ENCODE results near the gene NUDT17. TPM values are rescaled to one million over a fixed set of nuclear protein-coding genes. Genes with fewer than 3 reads are reported as not detected.
A peak's percentile ranks its signal among the peaks of the same experiment; 100 is the strongest.

The NUDT17 gene
- total and polyA plus RNA-seq, 9 of the 15 experiments (the other 6 are each of a cell fraction or from before 2014, with no cell fraction given) = 2.1 to 10.0 (median 6.1) TPM

DNA sequence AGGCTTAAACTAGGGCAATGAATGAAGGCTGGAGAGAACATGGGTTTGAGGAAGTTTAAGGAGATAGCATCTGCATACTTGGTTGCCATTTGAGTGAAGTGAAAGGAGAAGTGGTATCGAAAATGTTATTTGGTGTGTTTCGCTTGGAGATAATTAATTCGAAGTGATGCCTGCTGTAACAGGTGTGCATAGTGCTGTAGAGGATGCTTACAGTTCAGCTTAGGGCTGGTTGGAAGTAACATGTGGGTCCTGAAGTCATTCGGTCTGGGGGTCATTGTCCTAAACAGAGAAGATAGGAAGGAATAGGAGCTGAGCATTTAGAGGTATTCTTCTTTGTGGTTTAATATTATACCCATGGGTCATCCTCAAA is 301 bp upstream of the NUDT17 start (continued):
- TF ChIP-seq, protein P1, sequence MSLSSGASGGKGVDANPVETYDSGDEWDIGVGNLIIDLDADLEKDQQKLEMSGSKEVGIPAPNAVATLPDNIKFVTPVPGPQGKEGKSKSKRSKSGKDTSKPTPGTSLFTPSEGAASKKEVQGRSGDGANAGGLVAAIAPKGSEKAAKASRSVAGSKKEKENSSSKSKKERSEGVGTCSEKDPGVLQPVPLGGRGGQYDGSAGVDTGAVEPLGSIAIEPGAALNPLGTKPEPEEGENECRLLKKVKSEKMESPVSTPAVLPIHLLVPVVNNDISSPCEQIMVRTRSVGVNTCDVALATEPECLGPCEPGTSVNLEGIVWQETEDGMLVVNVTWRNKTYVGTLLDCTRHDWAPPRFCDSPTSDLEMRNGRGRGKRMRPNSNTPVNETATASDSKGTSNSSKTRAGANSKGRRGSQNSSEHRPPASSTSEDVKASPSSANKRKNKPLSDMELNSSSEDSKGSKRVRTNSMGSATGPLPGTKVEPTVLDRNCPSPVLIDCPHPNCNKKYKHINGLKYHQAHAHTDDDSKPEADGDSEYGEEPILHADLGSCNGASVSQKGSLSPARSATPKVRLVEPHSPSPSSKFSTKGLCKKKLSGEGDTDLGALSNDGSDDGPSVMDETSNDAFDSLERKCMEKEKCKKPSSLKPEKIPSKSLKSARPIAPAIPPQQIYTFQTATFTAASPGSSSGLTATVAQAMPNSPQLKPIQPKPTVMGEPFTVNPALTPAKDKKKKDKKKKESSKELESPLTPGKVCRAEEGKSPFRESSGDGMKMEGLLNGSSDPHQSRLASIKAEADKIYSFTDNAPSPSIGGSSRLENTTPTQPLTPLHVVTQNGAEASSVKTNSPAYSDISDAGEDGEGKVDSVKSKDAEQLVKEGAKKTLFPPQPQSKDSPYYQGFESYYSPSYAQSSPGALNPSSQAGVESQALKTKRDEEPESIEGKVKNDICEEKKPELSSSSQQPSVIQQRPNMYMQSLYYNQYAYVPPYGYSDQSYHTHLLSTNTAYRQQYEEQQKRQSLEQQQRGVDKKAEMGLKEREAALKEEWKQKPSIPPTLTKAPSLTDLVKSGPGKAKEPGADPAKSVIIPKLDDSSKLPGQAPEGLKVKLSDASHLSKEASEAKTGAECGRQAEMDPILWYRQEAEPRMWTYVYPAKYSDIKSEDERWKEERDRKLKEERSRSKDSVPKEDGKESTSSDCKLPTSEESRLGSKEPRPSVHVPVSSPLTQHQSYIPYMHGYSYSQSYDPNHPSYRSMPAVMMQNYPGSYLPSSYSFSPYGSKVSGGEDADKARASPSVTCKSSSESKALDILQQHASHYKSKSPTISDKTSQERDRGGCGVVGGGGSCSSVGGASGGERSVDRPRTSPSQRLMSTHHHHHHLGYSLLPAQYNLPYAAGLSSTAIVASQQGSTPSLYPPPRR (CRISPR knock-in tag; IDR thresholded peaks at IDR 0.05; ENCODE audit: borderline replicate concordance) = peak; percentile 63; the same call in 1 of the 2 replicates
- TF ChIP-seq SIX5 (IDR thresholded peaks at IDR 0.05; ENCODE audit: borderline replicate concordance in 1 of 2, insufficient read depth in 1 of 2, low read depth in 1 of 2, low read length in 2 of 2) (no peak), SAFB (IDR thresholded peaks at IDR 0.05; ENCODE audit: borderline replicate concordance, low read depth, low read length) (no peak), NFRKB (IDR thresholded peaks at IDR 0.05; ENCODE audit: low read depth) (no peak), ZNF79 (CRISPR knock-in tag; IDR thresholded peaks at IDR 0.05; ENCODE audit: low read depth) (no peak), ZNF384 (IDR thresholded peaks at IDR 0.05; ENCODE audit: low read depth, low read length) (no peak), ZNF263 (CRISPR knock-in tag; IDR thresholded peaks at IDR 0.05; ENCODE audit: borderline replicate concordance) (no peak), ZNF778 (CRISPR knock-in tag; IDR thresholded peaks at IDR 0.05) (no peak), PTRF (tag; IDR thresholded peaks at IDR 0.05) (no peak), ZBTB7A (IDR thresholded peaks at IDR 0.05; ENCODE audit: borderline replicate concordance, control insufficient read depth, low read depth, low read length) (no peak), IFI16 (CRISPR knock-in tag; IDR thresholded peaks at IDR 0.05) (no peak)
- TF ChIP-seq, protein P2, sequence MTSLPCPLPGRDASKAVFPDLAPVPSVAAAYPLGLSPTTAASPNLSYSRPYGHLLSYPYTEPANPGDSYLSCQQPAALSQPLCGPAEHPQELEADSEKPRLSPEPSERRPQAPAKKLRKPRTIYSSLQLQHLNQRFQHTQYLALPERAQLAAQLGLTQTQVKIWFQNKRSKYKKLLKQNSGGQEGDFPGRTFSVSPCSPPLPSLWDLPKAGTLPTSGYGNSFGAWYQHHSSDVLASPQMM (CRISPR knock-in tag; IDR thresholded peaks at IDR 0.05) = no peak
- TF ChIP-seq, protein P3, sequence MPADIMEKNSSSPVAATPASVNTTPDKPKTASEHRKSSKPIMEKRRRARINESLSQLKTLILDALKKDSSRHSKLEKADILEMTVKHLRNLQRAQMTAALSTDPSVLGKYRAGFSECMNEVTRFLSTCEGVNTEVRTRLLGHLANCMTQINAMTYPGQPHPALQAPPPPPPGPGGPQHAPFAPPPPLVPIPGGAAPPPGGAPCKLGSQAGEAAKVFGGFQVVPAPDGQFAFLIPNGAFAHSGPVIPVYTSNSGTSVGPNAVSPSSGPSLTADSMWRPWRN (IDR thresholded peaks at IDR 0.05; ENCODE audit: low read depth) = no peak
- TF ChIP-seq, protein P4, sequence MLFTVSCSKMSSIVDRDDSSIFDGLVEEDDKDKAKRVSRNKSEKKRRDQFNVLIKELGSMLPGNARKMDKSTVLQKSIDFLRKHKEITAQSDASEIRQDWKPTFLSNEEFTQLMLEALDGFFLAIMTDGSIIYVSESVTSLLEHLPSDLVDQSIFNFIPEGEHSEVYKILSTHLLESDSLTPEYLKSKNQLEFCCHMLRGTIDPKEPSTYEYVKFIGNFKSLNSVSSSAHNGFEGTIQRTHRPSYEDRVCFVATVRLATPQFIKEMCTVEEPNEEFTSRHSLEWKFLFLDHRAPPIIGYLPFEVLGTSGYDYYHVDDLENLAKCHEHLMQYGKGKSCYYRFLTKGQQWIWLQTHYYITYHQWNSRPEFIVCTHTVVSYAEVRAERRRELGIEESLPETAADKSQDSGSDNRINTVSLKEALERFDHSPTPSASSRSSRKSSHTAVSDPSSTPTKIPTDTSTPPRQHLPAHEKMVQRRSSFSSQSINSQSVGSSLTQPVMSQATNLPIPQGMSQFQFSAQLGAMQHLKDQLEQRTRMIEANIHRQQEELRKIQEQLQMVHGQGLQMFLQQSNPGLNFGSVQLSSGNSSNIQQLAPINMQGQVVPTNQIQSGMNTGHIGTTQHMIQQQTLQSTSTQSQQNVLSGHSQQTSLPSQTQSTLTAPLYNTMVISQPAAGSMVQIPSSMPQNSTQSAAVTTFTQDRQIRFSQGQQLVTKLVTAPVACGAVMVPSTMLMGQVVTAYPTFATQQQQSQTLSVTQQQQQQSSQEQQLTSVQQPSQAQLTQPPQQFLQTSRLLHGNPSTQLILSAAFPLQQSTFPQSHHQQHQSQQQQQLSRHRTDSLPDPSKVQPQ (CRISPR knock-in tag; IDR thresholded peaks at IDR 0.05; ENCODE audit: borderline replicate concordance) = no peak
- TF ChIP-seq, protein P5, sequence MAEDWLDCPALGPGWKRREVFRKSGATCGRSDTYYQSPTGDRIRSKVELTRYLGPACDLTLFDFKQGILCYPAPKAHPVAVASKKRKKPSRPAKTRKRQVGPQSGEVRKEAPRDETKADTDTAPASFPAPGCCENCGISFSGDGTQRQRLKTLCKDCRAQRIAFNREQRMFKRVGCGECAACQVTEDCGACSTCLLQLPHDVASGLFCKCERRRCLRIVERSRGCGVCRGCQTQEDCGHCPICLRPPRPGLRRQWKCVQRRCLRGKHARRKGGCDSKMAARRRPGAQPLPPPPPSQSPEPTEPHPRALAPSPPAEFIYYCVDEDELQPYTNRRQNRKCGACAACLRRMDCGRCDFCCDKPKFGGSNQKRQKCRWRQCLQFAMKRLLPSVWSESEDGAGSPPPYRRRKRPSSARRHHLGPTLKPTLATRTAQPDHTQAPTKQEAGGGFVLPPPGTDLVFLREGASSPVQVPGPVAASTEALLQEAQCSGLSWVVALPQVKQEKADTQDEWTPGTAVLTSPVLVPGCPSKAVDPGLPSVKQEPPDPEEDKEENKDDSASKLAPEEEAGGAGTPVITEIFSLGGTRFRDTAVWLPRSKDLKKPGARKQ (CRISPR knock-in tag; IDR thresholded peaks at IDR 0.05) = no peak
